DND-41 (cell line): ENCODE measurements around the gene CYP3A7.

ENCODE experiments used
- CTCF ChIP-seq: IDR thresholded peaks from 2 replicates; pipeline ENCODE4 v1.5.1; 2012; ENCODE audit warnings: borderline replicate concordance, low read length, moderate library complexity, mild to moderate bottlenecking; ENCODE audit not compliant: poor library complexity, severe bottlenecking; ENCODE audit errors: extremely low read depth
- EZH2 ChIP-seq: IDR thresholded peaks from 3 replicates; pipeline ENCODE4 v1.6.1; 2012; ENCODE audit warnings: borderline replicate concordance, low read depth, mild to moderate bottlenecking, moderate library complexity, low read length, inconsistent platforms; ENCODE audit not compliant: severe bottlenecking

DNA sequence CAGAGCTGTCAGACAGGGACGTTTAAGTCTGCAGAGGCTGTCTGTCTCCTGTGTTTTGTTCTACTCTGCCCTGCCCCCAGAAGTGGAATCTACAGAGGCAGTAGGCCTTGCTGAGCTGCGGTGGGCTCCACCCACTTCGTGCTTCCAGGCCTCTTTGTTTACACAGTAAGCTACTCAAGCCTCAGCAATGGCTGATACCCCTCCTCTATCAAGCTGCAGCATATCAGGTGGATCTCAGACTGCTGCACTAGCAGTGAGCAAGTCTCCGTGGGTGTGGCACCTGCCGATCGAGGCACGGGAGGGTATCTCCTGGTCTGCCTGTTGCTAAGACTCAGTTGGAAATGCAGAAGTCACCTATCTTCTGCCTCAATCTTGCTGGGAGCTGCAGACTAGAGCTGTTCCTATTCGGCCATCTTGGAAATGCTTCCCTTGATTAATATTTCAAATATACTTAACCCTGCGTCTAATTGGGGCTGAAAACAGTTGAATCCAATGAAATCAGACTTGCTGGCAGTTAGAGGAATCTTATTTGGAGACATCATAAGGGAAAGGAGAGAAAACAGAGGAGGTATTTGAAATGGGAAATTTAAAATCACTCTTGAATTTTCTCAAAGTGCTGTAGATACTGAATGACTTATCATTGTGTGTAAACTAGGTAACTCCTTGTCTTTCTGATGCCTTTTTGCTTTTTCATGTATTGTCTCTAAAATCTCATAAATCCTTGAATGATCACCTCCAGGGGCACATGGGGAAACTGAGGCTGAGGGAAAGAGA, 41.4 kb downstream of the CYP3A7 start:
- TF ChIP-seq CTCF: no peak
- no peak for TF ChIP-seq EZH2
